OCI-LY1 (cell line): ENCODE measurements around the gene PIAS4.

ENCODE experiments used
- H2AFZ ChIP-seq: fragments of 200-600 bp; sonication (generic), shearing (Covaris generic); 2 replicates; pipeline ENCODE4 v1.6.0; 2014; ENCODE audit warnings: antibody characterized with exemption, mild to moderate bottlenecking, low read length
- H3F3A ChIP-seq: fragments of 200-600 bp; sonication (generic), shearing (Covaris generic); 2 replicates; pipeline ENCODE4 v1.6.0; 2014; ENCODE audit warnings: mild to moderate bottlenecking, antibody characterized with exemption, low read length, moderate library complexity; ENCODE audit not compliant: insufficient read depth
- H3K27ac ChIP-seq: fragments of 200-600 bp; sonication (generic); 2 replicates; pipeline ENCODE4 v1.5.1; 2014; ENCODE audit warnings: low read length, mixed run types, mild to moderate bottlenecking, low read depth; ENCODE audit not compliant: poor library complexity, severe bottlenecking
- H3K27me3 ChIP-seq: fragments of 200-600 bp; sonication (generic); 2 replicates; pipeline ENCODE4 v1.6.0; 2014; ENCODE audit warnings: antibody characterized with exemption, mild to moderate bottlenecking, low read length, moderate library complexity; ENCODE audit not compliant: insufficient read depth
- H3K36me3 ChIP-seq: fragments of 200-600 bp; sonication (generic); 2 replicates; pipeline ENCODE4 v1.6.1; 2014; ENCODE audit warnings: mild to moderate bottlenecking, antibody characterized with exemption, low read length, moderate library complexity, mixed read lengths; ENCODE audit not compliant: insufficient read depth
- H3K4me1 ChIP-seq: fragments of 200-600 bp; sonication (generic); 2 replicates; pipeline ENCODE4 v1.5.1; 2014; ENCODE audit warnings: mild to moderate bottlenecking, low read length, moderate library complexity; ENCODE audit not compliant: insufficient read depth, severe bottlenecking
- H3K4me2 ChIP-seq: fragments of 200-600 bp; sonication (generic), shearing (Covaris generic); 2 replicates; pipeline ENCODE4 v1.6.1; 2014; ENCODE audit warnings: low read length
- H3K4me3 ChIP-seq: fragments of 200-600 bp; sonication (generic); 2 replicates; pipeline ENCODE4 v1.5.1; 2014; ENCODE audit warnings: low read length, low read depth, mild to moderate bottlenecking, mixed read lengths; ENCODE audit not compliant: poor library complexity, severe bottlenecking
- H3K79me2 ChIP-seq: fragments of 200-600 bp; shearing (Covaris generic); 2 replicates; pipeline ENCODE4 v1.6.1; 2016; ENCODE audit warnings: mixed run types, low read length, mixed read lengths; ENCODE audit not compliant: insufficient read depth
- H3K9ac ChIP-seq: fragments of 200-600 bp; sonication (generic), shearing (Covaris generic); 2 replicates; pipeline ENCODE4 v1.6.1; 2014; ENCODE audit warnings: mild to moderate bottlenecking, low read length, mixed read lengths
- H3K9me2 ChIP-seq: fragments of 200-600 bp; sonication (generic), shearing (Covaris generic); 2 replicates; pipeline ENCODE4 v1.6.1; 2014; ENCODE audit warnings: low read depth, mild to moderate bottlenecking, low read length, mixed read lengths
- H3K9me3 ChIP-seq: fragments of 200-600 bp; shearing (Covaris generic); 2 replicates; pipeline ENCODE4 v1.6.1; 2014; ENCODE audit warnings: low read length, mixed read lengths
- H4K20me1 ChIP-seq: fragments of 200-600 bp; sonication (generic), shearing (Covaris generic); 2 replicates; pipeline ENCODE4 v1.6.0; 2016; ENCODE audit warnings: mild to moderate bottlenecking, low read length; ENCODE audit not compliant: insufficient read depth
- CTCF ChIP-seq: fragments of 200-600 bp; sonication (generic), shearing (Covaris generic); IDR thresholded peaks from 2 replicates; pipeline ENCODE4 v1.5.1; 2017; ENCODE audit warnings: mild to moderate bottlenecking, antibody characterized with exemption, low read length, moderate library complexity, mixed read lengths
- EZH2 ChIP-seq: fragments of 200-600 bp; sonication (generic), shearing (Covaris generic); IDR thresholded peaks from 2 replicates; pipeline ENCODE4 v1.8.0; 2017; ENCODE audit warnings: borderline replicate concordance, mixed run types, mild to moderate bottlenecking, antibody characterized with exemption, low read length, moderate library complexity, mixed read lengths

Gene PIAS4

DNA sequence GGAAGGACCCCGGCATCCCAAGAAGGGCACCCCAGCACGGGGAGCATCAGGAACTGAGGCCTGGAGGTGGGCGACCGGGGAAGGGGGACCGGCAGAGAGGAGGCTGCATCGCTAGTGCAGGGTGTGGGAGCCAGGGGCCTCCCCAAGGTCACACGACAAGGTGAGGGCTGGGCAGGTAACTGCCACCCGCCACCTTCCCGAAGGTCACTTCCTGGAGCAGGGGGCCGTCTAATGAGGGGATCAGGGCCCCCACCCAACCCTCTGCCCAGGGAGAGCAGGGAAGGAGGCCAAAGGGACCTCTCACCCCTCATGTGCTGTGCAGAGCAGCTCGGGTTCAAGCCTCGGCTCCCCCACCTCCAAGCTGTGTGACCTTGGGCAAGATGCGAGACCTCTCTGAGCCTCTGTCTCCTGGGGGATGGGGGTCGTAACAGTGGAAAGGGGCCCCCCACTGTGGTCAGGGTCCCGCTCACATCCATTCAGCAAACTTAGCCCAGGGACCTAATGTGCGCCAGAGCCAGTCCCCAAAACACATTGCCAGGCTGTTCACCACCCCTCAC is 53.2 kb downstream of the PIAS4 start:
- no peak overlapping the region for H2AFZ ChIP-seq
- H3K4me1 ChIP-seq = peaks cover 54% of the 10 kb centered on the region
- no peaks in the 10 kb centered on the region for H3K9me3 ChIP-seq
- no peaks in the 10 kb centered on the region for H3K9me2 ChIP-seq
- peak overlapping the region; percentile 43 for H3K9ac ChIP-seq
- no peaks in the 10 kb centered on the region for H4K20me1 ChIP-seq
- no peaks in the 10 kb centered on the region for H3F3A ChIP-seq
- H3K36me3 ChIP-seq = peaks cover 25% of the 10 kb centered on the region
- peak overlapping the region; percentile 72 for H3K27ac ChIP-seq
- H3K79me2 ChIP-seq = peaks cover 81% of the 10 kb centered on the region
- H3K4me2 ChIP-seq = peak overlapping the region; percentile 89
- TF ChIP-seq CTCF = no peak
- TF ChIP-seq EZH2 = no peak
- peak overlapping the region; percentile 95 for H3K4me3 ChIP-seq
- H3K27me3 ChIP-seq = no peaks in the 10 kb centered on the region

- H3K4me1 ChIP-seq = peaks cover 54% of the 10 kb centered on the region
- H3K27me3 ChIP-seq = no peaks in the 10 kb centered on the region
- no peaks in the 10 kb centered on the region for H3K9me3 ChIP-seq
- no peaks in the 10 kb centered on the region for H3K9me2 ChIP-seq
- peak overlapping the region; percentile 43 for H3K9ac ChIP-seq
- H4K20me1 ChIP-seq = no peaks in the 10 kb centered on the region
- TF ChIP-seq EZH2 (no peak), CTCF (no peak)
- H3K4me3 ChIP-seq = peak overlapping the region; percentile 95
- H3K79me2 ChIP-seq = peaks cover 76% of the 10 kb centered on the region
- peak overlapping the region; percentile 76 for H3K27ac ChIP-seq
- H3K4me2 ChIP-seq = peak overlapping the region; percentile 89
- no peak overlapping the region for H2AFZ ChIP-seq
- peaks cover 19% of the 10 kb centered on the region for H3K36me3 ChIP-seq
- H3F3A ChIP-seq = no peaks in the 10 kb centered on the region
Observed at GRCh38 chr19:4061178-4061682, 53.7 kb downstream of the PIAS4 start.

DNA sequence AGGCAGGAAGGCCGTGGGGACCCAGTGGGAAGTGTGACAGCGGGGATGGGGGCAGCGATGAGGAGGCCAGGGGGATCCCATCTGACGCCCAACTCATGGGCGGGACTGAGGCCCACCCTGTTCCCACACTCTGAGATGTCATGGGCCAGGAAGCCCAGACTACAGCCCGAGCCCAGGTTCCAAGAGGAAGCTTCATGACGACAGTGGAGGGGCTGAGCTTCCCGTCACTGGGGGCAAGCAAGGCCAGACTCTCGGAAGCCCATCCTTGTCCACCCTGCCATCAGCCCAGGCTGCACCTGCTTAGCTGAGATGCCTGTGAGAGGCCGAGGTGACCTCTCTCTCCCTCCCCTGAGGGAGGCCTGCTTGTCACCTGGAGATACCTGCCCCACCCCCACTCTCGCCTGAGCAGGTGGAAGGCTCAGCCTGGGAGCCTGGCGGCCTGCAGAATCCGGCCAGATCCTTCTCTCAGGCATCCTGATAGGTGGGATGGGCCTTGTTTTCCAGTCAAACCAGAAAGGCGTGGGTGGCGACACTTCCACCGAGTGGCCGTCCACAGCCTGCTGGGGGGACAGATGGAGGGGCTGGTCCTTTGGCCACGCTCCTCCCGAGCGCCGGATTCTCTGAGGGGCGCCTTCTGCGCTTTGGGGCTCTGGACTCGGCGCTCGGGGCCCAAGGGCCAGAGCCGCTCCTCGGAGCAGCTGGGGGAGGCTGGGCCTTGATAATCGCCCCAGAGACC is 54.3 kb downstream of the PIAS4 start:
- peaks cover 19% of the 10 kb centered on the region for H3K36me3 ChIP-seq
- no peaks in the 10 kb centered on the region for H3K27me3 ChIP-seq
- H3K4me3 ChIP-seq = peak overlapping the region; percentile 95
- H3K9ac ChIP-seq = peak overlapping the region; percentile 36; the same call in 1 of the 2 replicates
- TF ChIP-seq CTCF (no peak), EZH2 (no peak)
- H2AFZ ChIP-seq = no peak overlapping the region
- H3K9me3 ChIP-seq = no peaks in the 10 kb centered on the region
- no peaks in the 10 kb centered on the region for H3F3A ChIP-seq
- H3K9me2 ChIP-seq = no peaks in the 10 kb centered on the region
- peak overlapping the region; percentile 76 for H3K27ac ChIP-seq
- no peaks in the 10 kb centered on the region for H4K20me1 ChIP-seq
- H3K4me1 ChIP-seq = peaks cover 54% of the 10 kb centered on the region
- peaks cover 76% of the 10 kb centered on the region for H3K79me2 ChIP-seq
- peak overlapping the region; percentile 89 for H3K4me2 ChIP-seq
